Endothelial cell (in vitro differentiated cells): ENCODE results near the gene ARG2. TPM values are rescaled to one million over a fixed set of nuclear protein-coding genes. Genes with fewer than 3 reads are reported as not detected.
"Not testable (repeated sequence)": the region's sequence is repeated elsewhere in the genome, so short reads cannot be mapped to it uniquely, and the experiment has no call there.

ENCODE experiments used
- DNase-seq: peaks from one replicate; pipeline ENCODE4 v3.0.0; 2021; ENCODE audit warnings: low spot score
- H3K27ac Mint-ChIP-seq: one replicate; pipeline ENCODE4 v1.8.0; 2021; ENCODE audit warnings: mixed read lengths, inconsistent platforms; ENCODE audit not compliant: unreplicated experiment
- H3K27me3 Mint-ChIP-seq: one replicate; pipeline ENCODE4 v1.8.0; 2021; ENCODE audit warnings: mild to moderate bottlenecking, moderate library complexity, mixed read lengths, inconsistent platforms; ENCODE audit not compliant: unreplicated experiment
- H3K36me3 Mint-ChIP-seq: one replicate; pipeline ENCODE4 v1.8.0; 2021; ENCODE audit warnings: mild to moderate bottlenecking, low read depth, mixed read lengths, inconsistent platforms; ENCODE audit not compliant: unreplicated experiment
- H3K4me1 Mint-ChIP-seq: one replicate; pipeline ENCODE4 v1.8.0; 2021; ENCODE audit warnings: mild to moderate bottlenecking, mixed read lengths, inconsistent platforms; ENCODE audit not compliant: unreplicated experiment
- H3K4me3 Mint-ChIP-seq: one replicate; pipeline ENCODE4 v1.8.0; 2021; ENCODE audit warnings: mild to moderate bottlenecking, mixed read lengths, inconsistent platforms; ENCODE audit not compliant: unreplicated experiment
- H3K9me3 Mint-ChIP-seq: one replicate; pipeline ENCODE4 v1.8.0; 2021; ENCODE audit warnings: mixed read lengths, inconsistent platforms; ENCODE audit not compliant: unreplicated experiment
- CTCF ChIP-seq: fragments of 200-600 bp; sonication (generic); IDR thresholded peaks from one replicate; pipeline ENCODE4 v1.5.0; 2021; ENCODE audit warnings: antibody characterized with exemption; ENCODE audit not compliant: unreplicated experiment
- total RNA-seq: library from RNA; stranded (reverse); fragmentation: NEBNext Ultra II Directional; extraction: Animal tissue kit (Norgen Biotek cat#: 25700); gene quantifications from one replicate; pipeline ENCODE4 v1.2.1, GENCODE V29; 2021; ENCODE audit not compliant: unreplicated experiment

ARG2 gene
- total RNA-seq, 1 donor from 2014 or later: 18.6 TPM

- Mint-ChIP-seq H3K27ac (no peak overlapping the region), H3K36me3 (no peaks in the 10 kb centered on the region), H3K9me3 (no peaks in the 10 kb centered on the region), H3K4me1 (no peaks in the 10 kb centered on the region), H3K27me3 (no peaks in the 10 kb centered on the region), H3K4me3 (no peak overlapping the region)
- DNase-seq: no peak
- no peak for TF ChIP-seq CTCF
Measured at GRCh38 chr14:67584978-67585377, 34.7 kb upstream of the ARG2 start.

- no peak for TF ChIP-seq CTCF
- Mint-ChIP-seq H3K27me3 (no peaks in the 10 kb centered on the region), H3K4me1 (no peaks in the 10 kb centered on the region), H3K4me3 (no peak overlapping the region), H3K36me3 (no peaks in the 10 kb centered on the region), H3K27ac (no peak overlapping the region), H3K9me3 (no peaks in the 10 kb centered on the region)
- no peak for DNase-seq
Measured at GRCh38 chr14:67586369-67586768, 33.4 kb upstream of the ARG2 start.

- TF ChIP-seq CTCF: no peak
- no peaks in the 10 kb centered on the region for H3K9me3 Mint-ChIP-seq
- no peak overlapping the region for H3K4me3 Mint-ChIP-seq
- no peak for DNase-seq
- H3K4me1 Mint-ChIP-seq: no peaks in the 10 kb centered on the region
- H3K27ac Mint-ChIP-seq: no peak overlapping the region
- H3K27me3 Mint-ChIP-seq: no peaks in the 10 kb centered on the region
- H3K36me3 Mint-ChIP-seq: no peaks in the 10 kb centered on the region
Measured at GRCh38 chr14:67589204-67589770, 30.4 kb upstream of the ARG2 start.

- not testable (repeated sequence) for H3K27ac Mint-ChIP-seq, H3K9me3 Mint-ChIP-seq, H3K4me1 Mint-ChIP-seq, H3K4me3 Mint-ChIP-seq, H3K27me3 Mint-ChIP-seq, DNase-seq, H3K36me3 Mint-ChIP-seq
Measured at GRCh38 chr14:67593650-67594049, 26.1 kb upstream of the ARG2 start.

- H3K9me3 Mint-ChIP-seq: no peaks in the 10 kb centered on the region
- peaks cover 1% of the 10 kb centered on the region for H3K27me3 Mint-ChIP-seq
- DNase-seq: no peak
- H3K36me3 Mint-ChIP-seq: peaks cover 6% of the 10 kb centered on the region
- no peak overlapping the region for H3K4me3 Mint-ChIP-seq
- H3K27ac Mint-ChIP-seq: no peak overlapping the region
- no peak for TF ChIP-seq CTCF
- peaks cover 6% of the 10 kb centered on the region for H3K4me1 Mint-ChIP-seq
Measured at GRCh38 chr14:67595392-67595791, 24.3 kb upstream of the ARG2 start.
